ENCODE measurements around the gene ST3GAL3.

Gene ST3GAL3

GRCh38 chr1:43800771-43801170 is 93.4 kb downstream of the ST3GAL3 start:
- no peak for DNase-seq
- in situ Hi-C loops (cut with HindIII; ENCODE audit: low pct_ligation_motif_present, low pct_unique_long_range_greater_than_20kb, low sequenced_read_pairs), result no loop called here

- no peak for DNase-seq
Observed at GRCh38 chr1:43801203-43801602, 93.9 kb downstream of the ST3GAL3 start.

GRCh38 chr1:43802356-43802980 is 95.1 kb downstream of the ST3GAL3 start:
- in situ Hi-C loops (cut with HindIII; ENCODE audit: low pct_ligation_motif_present, low pct_unique_long_range_greater_than_20kb, low sequenced_read_pairs), result no loop called here
- DNase-seq, result no peak

More at GRCh38 chr1:43801203-43801602, 93.9 kb downstream of the ST3GAL3 start:
- in situ Hi-C loops (cut with HindIII; ENCODE audit: low pct_ligation_motif_present, low pct_unique_long_range_greater_than_20kb, low sequenced_read_pairs), result no loop called here

GRCh38 chr1:43803105-43803504 is 95.8 kb downstream of the ST3GAL3 start:
- in situ Hi-C loops (cut with HindIII; ENCODE audit: low pct_ligation_motif_present, low pct_unique_long_range_greater_than_20kb, low sequenced_read_pairs), result no loop called here
- DNase-seq, result no peak

- DNase-seq, result no peak
- in situ Hi-C loops (cut with HindIII; ENCODE audit: low pct_ligation_motif_present, low pct_unique_long_range_greater_than_20kb, low sequenced_read_pairs), result no loop called here
Observed at GRCh38 chr1:43803646-43804045, 96.3 kb downstream of the ST3GAL3 start.

GRCh38 chr1:43804569-43804968 is 97.2 kb downstream of the ST3GAL3 start:
- in situ Hi-C loops (cut with HindIII; ENCODE audit: low pct_ligation_motif_present, low pct_unique_long_range_greater_than_20kb, low sequenced_read_pairs), result no loop called here
- no peak for DNase-seq

GRCh38 chr1:43805340-43805739 is 98.0 kb downstream of the ST3GAL3 start:
- in situ Hi-C loops (cut with HindIII; ENCODE audit: low pct_ligation_motif_present, low pct_unique_long_range_greater_than_20kb, low sequenced_read_pairs), result no loop called here
- DNase-seq, result no peak

- in situ Hi-C loops (cut with HindIII; ENCODE audit: low pct_ligation_motif_present, low pct_unique_long_range_greater_than_20kb, low sequenced_read_pairs), result no loop called here
- DNase-seq, result no peak
Observed at GRCh38 chr1:43806183-43806582, 98.8 kb downstream of the ST3GAL3 start.

GRCh38 chr1:43809097-43809673 is 101.8 kb downstream of the ST3GAL3 start:
- in situ Hi-C loops (cut with HindIII; ENCODE audit: low pct_ligation_motif_present, low pct_unique_long_range_greater_than_20kb, low sequenced_read_pairs), result no loop called here

GRCh38 chr1:43812579-43812978 is 105.2 kb downstream of the ST3GAL3 start:
- DNase-seq, result no peak
- in situ Hi-C loops (cut with HindIII; ENCODE audit: low pct_ligation_motif_present, low pct_unique_long_range_greater_than_20kb, low sequenced_read_pairs), result no loop called here

More at GRCh38 chr1:43809097-43809673, 101.8 kb downstream of the ST3GAL3 start:
- DNase-seq, result no peak

GRCh38 chr1:43814401-43814800 is 107.1 kb downstream of the ST3GAL3 start:
- no peak for DNase-seq
- in situ Hi-C loops (cut with HindIII; ENCODE audit: low pct_ligation_motif_present, low pct_unique_long_range_greater_than_20kb, low sequenced_read_pairs), result no loop called here

GRCh38 chr1:43817304-43817939 is 110.1 kb downstream of the ST3GAL3 start:
- no peak for DNase-seq

GRCh38 chr1:43818691-43819090 is 111.4 kb downstream of the ST3GAL3 start:
- in situ Hi-C loops (cut with HindIII; ENCODE audit: low pct_ligation_motif_present, low pct_unique_long_range_greater_than_20kb, low sequenced_read_pairs), result no loop called here
- no peak for DNase-seq

More at GRCh38 chr1:43817304-43817939, 110.1 kb downstream of the ST3GAL3 start:
- in situ Hi-C loops (cut with HindIII; ENCODE audit: low pct_ligation_motif_present, low pct_unique_long_range_greater_than_20kb, low sequenced_read_pairs), result no loop called here

GRCh38 chr1:43819357-43819756 is 112.0 kb downstream of the ST3GAL3 start:
- no peak for DNase-seq
- in situ Hi-C loops (cut with HindIII; ENCODE audit: low pct_ligation_motif_present, low pct_unique_long_range_greater_than_20kb, low sequenced_read_pairs), result no loop called here

- in situ Hi-C loops (cut with HindIII; ENCODE audit: low pct_ligation_motif_present, low pct_unique_long_range_greater_than_20kb, low sequenced_read_pairs), result no loop called here
- no peak for DNase-seq
Observed at GRCh38 chr1:43821471-43821870, 114.1 kb downstream of the ST3GAL3 start.

- in situ Hi-C loops (cut with HindIII; ENCODE audit: low pct_ligation_motif_present, low pct_unique_long_range_greater_than_20kb, low sequenced_read_pairs), result no loop called here
- DNase-seq, result peak; percentile 95
Observed at GRCh38 chr1:43822040-43822690, 114.8 kb downstream of the ST3GAL3 start.

GRCh38 chr1:43824795-43825194 is 117.5 kb downstream of the ST3GAL3 start:
- DNase-seq, result no peak
- in situ Hi-C loops (cut with HindIII; ENCODE audit: low pct_ligation_motif_present, low pct_unique_long_range_greater_than_20kb, low sequenced_read_pairs), result no loop called here

- DNase-seq, result no peak
- in situ Hi-C loops (cut with HindIII; ENCODE audit: low pct_ligation_motif_present, low pct_unique_long_range_greater_than_20kb, low sequenced_read_pairs), result no loop called here
Observed at GRCh38 chr1:43828574-43828973, 121.2 kb downstream of the ST3GAL3 start.

- in situ Hi-C loops (cut with HindIII; ENCODE audit: low pct_ligation_motif_present, low pct_unique_long_range_greater_than_20kb, low sequenced_read_pairs), result no loop called here
- no peak for DNase-seq
Observed at GRCh38 chr1:43830802-43831201, 123.5 kb downstream of the ST3GAL3 start.
